RWPE2 (cell line): Measurements from ENCODE around the gene TRIM42.

Source experiments
- ATAC-seq: fragments of 200-7000 bp; cut with Tn5 transposase; 3 replicates; pipeline ENCODE4 v1.9.1; 2021; ENCODE audit warnings: low read depth
- DNase-seq: peaks from one replicate; pipeline ENCODE4 v3.0.0-alpha.2; 2020; ENCODE audit warnings: low spot score
- H3K27ac ChIP-seq: fragments of 450-650 bp; 2 replicates; pipeline ENCODE4 v1.5.1; 2017; ENCODE audit warnings: mild to moderate bottlenecking; ENCODE audit not compliant: poor library complexity, severe bottlenecking
- H3K27me3 ChIP-seq: fragments of 250-450 bp; sonication (Bioruptor Pico); 2 replicates; pipeline ENCODE4 v1.5.1; 2021; ENCODE audit warnings: mild to moderate bottlenecking, moderate library complexity; ENCODE audit not compliant: insufficient read depth, poor library complexity, severe bottlenecking
- H3K36me3 ChIP-seq: fragments of 250-450 bp; sonication (Bioruptor Pico); 2 replicates; pipeline ENCODE4 v1.5.1; 2020; ENCODE audit warnings: low read depth, mild to moderate bottlenecking, moderate library complexity
- H3K4me1 ChIP-seq: fragments of 250-450 bp; sonication (Bioruptor Pico); 2 replicates; pipeline ENCODE4 v1.5.1; 2021; ENCODE audit warnings: mild to moderate bottlenecking, moderate library complexity; ENCODE audit not compliant: insufficient read depth, poor library complexity, severe bottlenecking
- H3K4me3 ChIP-seq: fragments of 250-450 bp; sonication (Bioruptor Pico); 2 replicates; pipeline ENCODE4 v1.5.1; 2021; ENCODE audit warnings: mild to moderate bottlenecking, moderate library complexity; ENCODE audit not compliant: severe bottlenecking
- H3K9me3 ChIP-seq: fragments of 250-450 bp; sonication (Bioruptor Pico); 2 replicates; pipeline ENCODE4 v1.5.1; 2021; ENCODE audit warnings: mild to moderate bottlenecking, moderate library complexity; ENCODE audit not compliant: severe bottlenecking
- TF ChIP-seq, protein P1 (sequence below): fragments of 450-650 bp; IDR thresholded peaks from one replicate; pipeline ENCODE4 v1.5.1; 2017; ENCODE audit warnings: mild to moderate bottlenecking, moderate library complexity; ENCODE audit not compliant: poor library complexity, severe bottlenecking

The TRIM42 gene

GRCh38 chr3:140712301-140712700, 34.4 kb downstream of the TRIM42 start:
- H3K27ac ChIP-seq, result no peak overlapping the region
- DNase-seq (no peak), ATAC-seq (no peak)
- H3K36me3 ChIP-seq, result no peaks in the 10 kb centered on the region
- H3K4me1 ChIP-seq, result no peaks in the 10 kb centered on the region
- TF ChIP-seq, protein P1, sequence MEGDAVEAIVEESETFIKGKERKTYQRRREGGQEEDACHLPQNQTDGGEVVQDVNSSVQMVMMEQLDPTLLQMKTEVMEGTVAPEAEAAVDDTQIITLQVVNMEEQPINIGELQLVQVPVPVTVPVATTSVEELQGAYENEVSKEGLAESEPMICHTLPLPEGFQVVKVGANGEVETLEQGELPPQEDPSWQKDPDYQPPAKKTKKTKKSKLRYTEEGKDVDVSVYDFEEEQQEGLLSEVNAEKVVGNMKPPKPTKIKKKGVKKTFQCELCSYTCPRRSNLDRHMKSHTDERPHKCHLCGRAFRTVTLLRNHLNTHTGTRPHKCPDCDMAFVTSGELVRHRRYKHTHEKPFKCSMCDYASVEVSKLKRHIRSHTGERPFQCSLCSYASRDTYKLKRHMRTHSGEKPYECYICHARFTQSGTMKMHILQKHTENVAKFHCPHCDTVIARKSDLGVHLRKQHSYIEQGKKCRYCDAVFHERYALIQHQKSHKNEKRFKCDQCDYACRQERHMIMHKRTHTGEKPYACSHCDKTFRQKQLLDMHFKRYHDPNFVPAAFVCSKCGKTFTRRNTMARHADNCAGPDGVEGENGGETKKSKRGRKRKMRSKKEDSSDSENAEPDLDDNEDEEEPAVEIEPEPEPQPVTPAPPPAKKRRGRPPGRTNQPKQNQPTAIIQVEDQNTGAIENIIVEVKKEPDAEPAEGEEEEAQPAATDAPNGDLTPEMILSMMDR, result no peak
- no peak overlapping the region for H3K4me3 ChIP-seq
- no peaks in the 10 kb centered on the region for H3K9me3 ChIP-seq
- no peaks in the 10 kb centered on the region for H3K27me3 ChIP-seq

- Histone ChIP-seq H3K27ac (no peak overlapping the region), H3K9me3 (no peaks in the 10 kb centered on the region), H3K36me3 (no peaks in the 10 kb centered on the region), H3K4me3 (no peak overlapping the region), H3K27me3 (no peaks in the 10 kb centered on the region), H3K4me1 (no peaks in the 10 kb centered on the region)
- ATAC-seq, result no peak
- TF ChIP-seq, protein P1, result no peak
- DNase-seq, result no peak
These were observed 37.2 kb downstream of the TRIM42 start for GRCh38 chr3:140715035-140715434.

DNA sequence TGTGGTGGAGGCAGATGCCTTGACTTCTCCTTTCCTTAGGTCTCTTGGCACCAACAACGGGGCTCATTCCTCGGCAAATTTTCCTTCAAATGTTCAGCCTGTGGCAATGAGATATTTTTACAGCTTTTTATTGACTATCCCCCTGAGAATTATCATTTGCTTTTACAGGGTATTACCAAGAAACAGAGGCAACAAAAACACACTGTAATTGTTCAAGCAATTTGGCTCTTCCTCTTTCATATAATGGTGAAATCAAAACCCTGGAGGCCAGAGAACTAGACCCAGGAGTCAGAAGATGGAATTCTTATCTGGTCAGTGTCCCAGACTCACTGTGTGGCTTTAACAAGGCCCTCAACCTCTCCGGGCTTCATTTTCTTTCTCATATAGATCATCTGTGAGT, 40.1 kb downstream of the TRIM42 start:
- TF ChIP-seq, protein P1, result no peak
- no peaks in the 10 kb centered on the region for H3K4me1 ChIP-seq
- DNase-seq (no peak), ATAC-seq (no peak)
- H3K36me3 ChIP-seq, result no peaks in the 10 kb centered on the region
- no peak overlapping the region for H3K4me3 ChIP-seq
- H3K27ac ChIP-seq, result no peak overlapping the region
- no peaks in the 10 kb centered on the region for H3K9me3 ChIP-seq
- no peaks in the 10 kb centered on the region for H3K27me3 ChIP-seq

DNA sequence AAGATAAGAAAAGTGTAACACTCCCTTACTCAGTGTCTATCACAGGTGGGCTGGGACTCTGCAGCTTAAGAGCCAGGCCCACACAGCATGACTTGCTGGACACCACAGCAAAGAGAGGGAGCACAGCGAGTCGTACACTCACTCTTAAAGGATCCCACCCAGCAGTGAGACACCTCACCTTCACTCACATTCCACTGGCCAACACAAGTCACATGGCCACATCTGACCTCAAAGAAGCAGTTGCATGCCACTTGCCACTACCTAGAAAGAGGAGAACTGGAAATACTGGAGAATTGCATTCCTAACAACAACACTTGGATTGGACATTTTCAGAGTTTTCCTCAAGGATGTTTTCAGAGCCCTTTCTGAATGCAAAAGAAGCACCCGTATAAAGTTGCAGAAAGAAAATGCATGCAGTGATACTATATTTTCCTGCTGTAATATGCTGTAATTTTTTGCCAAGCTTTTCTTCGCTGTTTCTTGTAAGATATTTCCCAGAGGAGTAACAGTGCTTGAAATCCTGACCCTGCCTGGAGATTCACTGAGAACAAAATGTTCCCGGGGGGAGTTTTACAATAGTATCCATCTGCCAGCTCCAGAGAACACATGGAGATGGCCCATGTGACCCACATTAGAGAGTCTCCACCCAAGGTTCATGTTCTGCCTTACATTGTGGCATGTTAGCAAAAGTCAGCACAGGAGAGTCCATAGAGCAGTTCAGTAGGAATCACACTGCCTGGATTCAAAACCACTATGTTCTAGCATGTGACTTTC, 42.2 kb downstream of the TRIM42 start:
- DNase-seq (no peak), ATAC-seq (no peak)
- Histone ChIP-seq H3K36me3 (no peaks in the 10 kb centered on the region), H3K9me3 (no peaks in the 10 kb centered on the region), H3K27ac (no peak overlapping the region), H3K27me3 (no peaks in the 10 kb centered on the region), H3K4me3 (no peak overlapping the region), H3K4me1 (no peaks in the 10 kb centered on the region)
- TF ChIP-seq, protein P1, result no peak

- TF ChIP-seq, protein P1, result no peak
These were observed 45.7 kb downstream of the TRIM42 start for GRCh38 chr3:140723576-140723975.

More at GRCh38 chr3:140723576-140723975, 45.7 kb downstream of the TRIM42 start:
- Histone ChIP-seq H3K36me3 (no peaks in the 10 kb centered on the region), H3K9me3 (no peaks in the 10 kb centered on the region), H3K4me1 (no peaks in the 10 kb centered on the region), H3K4me3 (no peak overlapping the region), H3K27me3 (no peaks in the 10 kb centered on the region), H3K27ac (no peak overlapping the region)
- DNase-seq, result no peak
- no peak for ATAC-seq
